ENCODE results near the gene WWP2. TPM values are rescaled to one million over a fixed set of nuclear protein-coding genes. Genes with fewer than 3 reads are reported as not detected.

Gene WWP2
- polyA plus RNA-seq, 1 donor from 2014 or later = 11.9 TPM

- no peaks in the 10 kb centered on the region for H3K79me2 ChIP-seq (replicated peaks; ENCODE audit: insufficient read depth, low read length)
- H3K4me2 ChIP-seq (ENCODE audit: low read length) = no peak overlapping the region
- H3K27me3 ChIP-seq (ENCODE audit: insufficient read depth, low read depth, low read length) = no peaks in the 10 kb centered on the region
- H3K27ac ChIP-seq (ENCODE audit: low read length) = no peak overlapping the region
- H3F3A ChIP-seq (ENCODE audit: insufficient read depth, low read length, poor library complexity, severe bottlenecking) = no peaks in the 10 kb centered on the region
- H3K36me3 ChIP-seq (ENCODE audit: insufficient read depth, low read length) = no peaks in the 10 kb centered on the region
- no peak overlapping the region for H2AFZ ChIP-seq (ENCODE audit: low read depth, low read length)
- no peaks in the 10 kb centered on the region for H3K9me3 ChIP-seq (ENCODE audit: low read length)
- H3K9ac ChIP-seq (ENCODE audit: low read length) = no peak overlapping the region
- H4K20me1 ChIP-seq (ENCODE audit: insufficient read depth) = no peaks in the 10 kb centered on the region
- no peak overlapping the region for H3K4me3 ChIP-seq (ENCODE audit: low read length)
- TF ChIP-seq MXI1 (conservative IDR thresholded peaks at IDR 0.05; ENCODE audit: poor library complexity, severe bottlenecking) = no peak
- TF ChIP-seq EP300 (conservative IDR thresholded peaks at IDR 0.05; ENCODE audit: poor library complexity, severe bottlenecking) = no peak
- no peak for TF ChIP-seq CTCF (IDR thresholded peaks at IDR 0.05; ENCODE audit: poor library complexity, severe bottlenecking)
- TF ChIP-seq REST (IDR thresholded peaks at IDR 0.05; ENCODE audit: borderline replicate concordance) = no peak
- TF ChIP-seq POLR2AphosphoS5 (IDR thresholded peaks at IDR 0.05) = no peak
- no peak for TF ChIP-seq EZH2 (IDR thresholded peaks at IDR 0.05; ENCODE audit: borderline replicate concordance, insufficient read depth, low read length, poor library complexity, severe bottlenecking)
- no peak for TF ChIP-seq TAF1 (IDR thresholded peaks at IDR 0.05; ENCODE audit: low read depth)
- no peak for TF ChIP-seq SMC3 (conservative IDR thresholded peaks at IDR 0.05; ENCODE audit: poor library complexity)
- TF ChIP-seq RAD21 (conservative IDR thresholded peaks at IDR 0.05) = no peak
- no peaks in the 10 kb centered on the region for H3K9me2 ChIP-seq (ENCODE audit: insufficient read depth, low read length)
These were observed 173.6 kb downstream of the WWP2 start for GRCh38 chr16:69935740-69936139.

- Histone ChIP-seq H2AFZ (ENCODE audit: low read depth, low read length) (no peak overlapping the region), H3K79me2 (replicated peaks; ENCODE audit: insufficient read depth, low read length) (no peaks in the 10 kb centered on the region), H4K20me1 (ENCODE audit: insufficient read depth) (no peaks in the 10 kb centered on the region), H3K9me3 (ENCODE audit: low read length) (no peaks in the 10 kb centered on the region), H3K4me3 (ENCODE audit: low read length) (no peak overlapping the region), H3K36me3 (ENCODE audit: insufficient read depth, low read length) (no peaks in the 10 kb centered on the region), H3F3A (ENCODE audit: insufficient read depth, low read length, poor library complexity, severe bottlenecking) (no peaks in the 10 kb centered on the region), H3K4me2 (ENCODE audit: low read length) (no peak overlapping the region), H3K9me2 (ENCODE audit: insufficient read depth, low read length) (no peaks in the 10 kb centered on the region), H3K27ac (ENCODE audit: low read length) (no peak overlapping the region), H3K9ac (ENCODE audit: low read length) (no peak overlapping the region), H3K27me3 (ENCODE audit: insufficient read depth, low read depth, low read length) (no peaks in the 10 kb centered on the region)
- no peak for TF ChIP-seq EP300 (conservative IDR thresholded peaks at IDR 0.05; ENCODE audit: poor library complexity, severe bottlenecking)
- no peak for TF ChIP-seq TAF1 (IDR thresholded peaks at IDR 0.05; ENCODE audit: low read depth)
- TF ChIP-seq CTCF (IDR thresholded peaks at IDR 0.05; ENCODE audit: poor library complexity, severe bottlenecking) = no peak
- TF ChIP-seq MXI1 (conservative IDR thresholded peaks at IDR 0.05; ENCODE audit: poor library complexity, severe bottlenecking) = no peak
- no peak for TF ChIP-seq EZH2 (IDR thresholded peaks at IDR 0.05; ENCODE audit: borderline replicate concordance, insufficient read depth, low read length, poor library complexity, severe bottlenecking)
- no peak for TF ChIP-seq REST (IDR thresholded peaks at IDR 0.05; ENCODE audit: borderline replicate concordance)
- TF ChIP-seq SMC3 (conservative IDR thresholded peaks at IDR 0.05; ENCODE audit: poor library complexity) = no peak
- TF ChIP-seq RAD21 (conservative IDR thresholded peaks at IDR 0.05) = no peak
- TF ChIP-seq POLR2AphosphoS5 (IDR thresholded peaks at IDR 0.05) = no peak
These were observed 174.1 kb downstream of the WWP2 start for GRCh38 chr16:69936252-69936651.
